Natural killer cell treated with Interleukin-12 subunit alpha and Interleukin-12 subunit beta and Interleukin-15 and Interleukin-18, amount 100 ng/mL, for 72 hours (primary cell): ENCODE results near the gene SCIMP. TPM values are rescaled to one million over a fixed set of nuclear protein-coding genes. Genes with fewer than 3 reads are reported as not detected.
"Not testable (repeated sequence)": the region's sequence is repeated elsewhere in the genome, so short reads cannot be mapped to it uniquely, and the experiment has no call there.

Experiments used
- ATAC-seq, 2 donors: fragments of 150-1000 bp; cut with Tn5 transposase in 1 of 2; sonication (Bioruptor Pico), chemical (Tn5 transposase) in 1 of 2; 2 replicates each; pipeline ENCODE4 v1.10.0; 2021
- DNase-seq: peaks from one replicate; pipeline ENCODE4 v3.0.0; 2022; ENCODE audit warnings: low spot score
- H3K27ac Mint-ChIP-seq, 2 donors: 1 replicate in 1 of 2; 2 replicates in 1 of 2; pipeline ENCODE4 v1.8.0; 2022; ENCODE audit warnings: mixed read lengths in 2 of 2, mild to moderate bottlenecking in 1 of 2, moderate library complexity in 1 of 2
- H3K27me3 Mint-ChIP-seq, 2 donors: 1 replicate in 1 of 2; 2 replicates in 1 of 2; pipeline ENCODE4 v1.8.0; 2022; ENCODE audit warnings: mixed read lengths in 2 of 2
- H3K36me3 Mint-ChIP-seq: one replicate; pipeline ENCODE4 v1.8.0; 2022; ENCODE audit warnings: mixed read lengths
- H3K4me1 Mint-ChIP-seq, 2 donors: 1 replicate in 1 of 2; 2 replicates in 1 of 2; pipeline ENCODE4 v1.8.0; 2022; ENCODE audit warnings: low read depth in 2 of 2, mixed read lengths in 2 of 2, mild to moderate bottlenecking in 1 of 2
- H3K4me3 Mint-ChIP-seq: one replicate; pipeline ENCODE4 v1.8.0; 2022; ENCODE audit warnings: mixed read lengths
- H3K9me3 Mint-ChIP-seq: 2 replicates; pipeline ENCODE4 v1.8.0; 2022; ENCODE audit warnings: mixed read lengths
- total RNA-seq, 2 donors: library from RNA; stranded (reverse); gene quantifications; one replicate each; pipeline ENCODE4 v1.2.3, GENCODE V29; 2022

The SCIMP gene
- total RNA-seq, 2 donors from 2014 or later = 0.17 TPM; not detected in 1

DNA sequence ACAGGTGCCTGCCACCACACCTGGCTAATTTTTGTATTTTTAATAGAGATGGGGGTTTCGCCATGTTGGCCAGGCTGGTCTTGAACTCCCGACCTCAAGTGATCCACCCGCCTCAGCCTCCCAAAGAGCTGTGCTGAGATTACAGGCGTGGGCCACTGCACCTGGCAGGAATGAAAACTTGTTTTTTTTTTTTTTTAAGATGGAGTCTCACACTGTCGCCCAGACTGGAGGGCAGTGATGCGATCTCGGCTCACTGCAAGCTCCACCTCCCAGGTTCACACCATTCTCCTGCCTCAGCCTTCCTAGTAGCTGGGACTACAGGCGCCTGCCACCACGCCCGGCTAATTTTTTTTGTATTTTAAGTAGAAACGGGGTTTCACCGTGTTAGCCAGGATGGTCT is 12.7 kb downstream of the SCIMP start:
- DNase-seq, ATAC-seq, H3K9me3 Mint-ChIP-seq, H3K27me3 Mint-ChIP-seq, H3K36me3 Mint-ChIP-seq: not testable (repeated sequence)
- peak overlapping the region; percentile 92 to 95 for H3K27ac Mint-ChIP-seq
- peaks cover 40 to 48% of the 10 kb centered on the region in 2 donors for H3K4me1 Mint-ChIP-seq
- peak overlapping the region; percentile 91 for H3K4me3 Mint-ChIP-seq

DNA sequence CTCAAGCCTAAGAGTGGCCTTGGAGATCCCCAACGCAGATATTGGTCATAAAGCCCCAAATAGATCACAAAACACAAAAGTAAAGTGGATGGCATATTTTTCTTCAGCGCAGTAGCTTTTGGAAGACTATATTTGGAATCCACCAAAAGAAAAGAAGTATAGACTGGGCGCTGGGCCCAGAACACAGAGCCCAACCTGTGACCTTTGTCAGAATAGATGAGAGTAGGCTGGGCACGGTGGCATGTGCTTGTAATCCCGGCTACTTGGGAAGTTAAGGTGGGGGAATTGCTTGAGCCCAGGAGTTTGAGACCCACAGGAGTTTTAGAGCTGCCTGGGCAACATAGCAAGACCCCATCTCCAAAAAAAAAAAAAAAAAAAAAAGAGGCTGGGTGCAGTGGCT is 14.6 kb downstream of the SCIMP start:
- Mint-ChIP-seq H3K27ac (peak overlapping the region; percentile 92 to 95), H3K36me3 (no peaks in the 10 kb centered on the region), H3K9me3 (no peaks in the 10 kb centered on the region), H3K4me3 (peak overlapping the region; percentile 34), H3K27me3 (no peaks in the 10 kb centered on the region), H3K4me1 (peaks cover 25 to 34% of the 10 kb centered on the region in 2 donors)
- ATAC-seq (no peak), DNase-seq (no peak)

DNA sequence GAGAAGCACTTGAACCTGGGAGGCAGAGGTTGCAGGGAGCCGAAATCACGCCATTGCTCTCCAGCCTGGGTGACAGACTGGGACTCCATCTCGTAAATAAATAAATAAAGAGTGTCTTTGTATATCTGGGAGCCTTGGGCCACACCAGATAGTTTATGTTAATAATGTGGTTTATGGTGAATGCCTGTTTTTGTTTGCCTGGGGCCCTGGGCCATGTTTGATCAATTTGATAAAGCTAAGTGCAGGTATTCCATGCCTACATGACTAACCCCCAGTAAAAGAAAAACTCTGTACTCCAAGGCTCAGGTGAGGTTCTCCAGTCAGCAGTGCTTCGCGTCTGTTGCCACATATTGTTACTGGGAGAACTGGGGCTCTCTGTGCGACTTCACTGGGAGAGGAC is 15.1 kb downstream of the SCIMP start:
- ATAC-seq = no peak
- Mint-ChIP-seq H3K36me3 (no peaks in the 10 kb centered on the region), H3K9me3 (no peaks in the 10 kb centered on the region), H3K4me3 (peak overlapping the region; percentile 34), H3K27ac (peak overlapping the region; percentile 92 to 95), H3K27me3 (no peaks in the 10 kb centered on the region), H3K4me1 (peaks cover 21 to 29% of the 10 kb centered on the region in 2 donors)
- no peak for DNase-seq

DNA sequence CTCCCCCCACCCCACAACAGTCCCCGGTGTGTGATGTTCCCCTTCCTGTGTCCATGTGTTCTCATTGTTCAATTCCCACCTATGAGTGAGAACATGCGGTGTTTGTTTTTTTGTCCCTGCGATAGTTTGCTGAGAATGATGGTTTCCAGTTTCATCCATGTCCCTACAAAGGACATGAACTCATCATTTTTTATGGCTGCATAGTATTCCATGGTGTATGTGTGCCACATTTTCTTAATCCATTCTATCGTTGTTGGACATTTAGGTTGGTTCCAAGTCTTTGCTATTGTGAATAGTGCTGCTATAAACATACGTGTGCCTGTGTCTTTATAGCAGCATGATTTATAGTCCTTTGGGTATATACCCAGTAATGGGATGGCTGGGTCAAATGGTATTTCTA is 17.1 kb downstream of the SCIMP start:
- not testable (repeated sequence) for ATAC-seq, DNase-seq, H3K4me3 Mint-ChIP-seq, H3K27ac Mint-ChIP-seq, H3K36me3 Mint-ChIP-seq, H3K9me3 Mint-ChIP-seq, H3K27me3 Mint-ChIP-seq
- H3K4me1 Mint-ChIP-seq = peaks cover 16 to 18% of the 10 kb centered on the region in 2 donors

DNA sequence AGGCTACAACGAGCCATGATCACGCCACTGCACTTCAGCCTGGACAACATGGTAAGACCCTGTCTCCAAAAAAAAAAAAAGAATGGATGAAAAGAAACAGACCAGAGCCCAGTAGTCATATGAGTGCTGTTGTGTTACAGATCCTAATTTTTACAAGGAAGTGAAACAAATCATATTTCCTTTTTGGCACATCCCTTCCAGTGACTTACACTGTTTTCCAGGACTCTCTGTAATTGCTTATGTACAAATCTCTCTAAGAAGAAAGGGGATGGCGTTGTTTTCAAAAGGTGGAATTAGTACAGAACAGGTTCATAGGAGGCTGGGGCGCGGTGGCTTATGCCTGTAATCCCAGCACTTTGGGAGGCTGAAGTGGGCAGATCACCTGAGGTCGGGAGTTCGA is 23.2 kb downstream of the SCIMP start:
- no peak overlapping the region for H3K27ac Mint-ChIP-seq
- H3K4me1 Mint-ChIP-seq = peaks cover 0 to 10% of the 10 kb centered on the region in 2 donors
- no peaks in the 10 kb centered on the region for H3K36me3 Mint-ChIP-seq
- ATAC-seq = no peak
- no peaks in the 10 kb centered on the region for H3K9me3 Mint-ChIP-seq
- no peaks in the 10 kb centered on the region for H3K27me3 Mint-ChIP-seq
- H3K4me3 Mint-ChIP-seq = no peak overlapping the region
- no peak for DNase-seq

DNA sequence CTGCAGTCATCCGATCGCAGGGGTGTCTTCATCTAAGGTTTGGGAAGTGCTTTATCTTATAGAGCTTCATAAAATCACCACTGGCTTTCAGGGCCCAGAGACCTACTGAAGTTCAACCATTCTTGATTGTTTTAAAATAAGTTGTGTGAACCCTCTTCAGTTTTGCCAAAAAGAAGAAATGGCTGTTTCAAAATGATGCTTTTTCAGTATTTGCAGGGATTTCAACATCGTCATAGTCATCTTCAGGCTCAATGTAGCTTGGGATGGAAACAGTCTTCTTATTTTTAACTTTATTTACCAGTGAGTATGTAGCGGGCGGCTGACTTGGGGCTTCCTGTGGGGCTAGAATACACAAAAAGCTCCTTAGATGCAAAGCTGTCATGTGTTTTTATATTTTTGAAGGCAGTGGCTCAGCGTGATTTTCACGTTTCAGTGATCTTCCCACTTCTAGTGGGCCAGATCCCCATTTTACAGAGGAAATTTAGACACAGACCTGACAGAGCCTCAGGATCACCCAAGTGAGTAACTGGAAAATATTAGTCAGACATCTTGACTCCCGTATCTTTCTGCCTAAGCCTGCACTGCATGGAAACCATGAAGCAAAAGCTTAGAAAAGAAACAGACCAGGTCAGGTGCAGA is 23.9 kb downstream of the SCIMP start:
- Mint-ChIP-seq H3K36me3 (no peaks in the 10 kb centered on the region), H3K4me1 (peaks cover 0 to 10% of the 10 kb centered on the region in 2 donors), H3K9me3 (no peaks in the 10 kb centered on the region), H3K27me3 (no peaks in the 10 kb centered on the region), H3K27ac (peak overlapping the region in 1 of 2 donors; percentile 69), H3K4me3 (no peak overlapping the region)
- DNase-seq (no peak), ATAC-seq (no peak)

DNA sequence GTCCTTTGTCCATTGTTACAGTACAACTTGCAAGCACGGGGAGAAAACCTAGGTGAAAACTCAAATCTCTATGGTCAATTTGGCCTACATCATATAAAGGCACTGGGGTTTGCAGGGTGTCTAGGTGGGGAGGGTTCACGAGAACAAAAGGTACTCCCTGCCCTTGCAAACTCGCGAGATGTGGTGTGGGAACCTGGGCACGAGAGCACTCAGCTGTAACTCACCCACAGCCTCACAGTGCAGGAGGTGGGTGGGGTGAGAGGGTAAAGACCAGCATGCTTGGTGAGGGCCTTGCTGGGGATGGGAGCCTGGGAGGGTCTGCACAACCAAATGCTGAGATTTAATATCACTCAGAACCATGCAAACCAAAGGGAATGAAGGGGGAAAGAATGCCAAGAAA is 24.6 kb downstream of the SCIMP start:
- Mint-ChIP-seq H3K36me3 (no peaks in the 10 kb centered on the region), H3K27me3 (no peaks in the 10 kb centered on the region), H3K4me1 (peaks cover 0 to 10% of the 10 kb centered on the region in 2 donors), H3K27ac (peak overlapping the region in 1 of 2 donors; percentile 69), H3K4me3 (no peak overlapping the region), H3K9me3 (no peaks in the 10 kb centered on the region)
- ATAC-seq (no peak), DNase-seq (no peak)

DNA sequence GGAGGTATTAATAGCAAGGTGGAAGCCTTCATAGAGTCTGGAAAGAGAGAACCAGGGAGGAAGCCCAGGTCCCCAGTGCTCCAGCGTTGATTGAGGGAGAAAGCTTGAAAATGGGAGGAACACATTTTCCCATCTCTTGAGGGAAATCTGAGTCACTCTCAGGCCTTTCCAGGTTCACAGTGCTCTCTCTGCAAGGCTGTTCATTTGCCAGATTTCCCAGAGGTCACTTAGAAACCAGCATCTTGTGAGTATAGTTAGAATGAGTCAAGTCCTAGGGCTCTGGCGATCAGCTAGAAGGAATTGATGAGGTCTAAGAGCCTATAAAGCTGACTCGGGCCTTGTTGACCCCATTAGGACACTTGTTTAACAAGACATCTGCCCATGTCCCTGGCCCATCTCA is 25.3 kb downstream of the SCIMP start:
- H3K9me3 Mint-ChIP-seq = no peaks in the 10 kb centered on the region
- ATAC-seq (no peak), DNase-seq (no peak)
- H3K27me3 Mint-ChIP-seq = no peaks in the 10 kb centered on the region
- H3K4me1 Mint-ChIP-seq = peaks cover 0 to 10% of the 10 kb centered on the region in 2 donors
- no peak overlapping the region for H3K27ac Mint-ChIP-seq
- H3K36me3 Mint-ChIP-seq = no peaks in the 10 kb centered on the region
- H3K4me3 Mint-ChIP-seq = no peak overlapping the region

DNA sequence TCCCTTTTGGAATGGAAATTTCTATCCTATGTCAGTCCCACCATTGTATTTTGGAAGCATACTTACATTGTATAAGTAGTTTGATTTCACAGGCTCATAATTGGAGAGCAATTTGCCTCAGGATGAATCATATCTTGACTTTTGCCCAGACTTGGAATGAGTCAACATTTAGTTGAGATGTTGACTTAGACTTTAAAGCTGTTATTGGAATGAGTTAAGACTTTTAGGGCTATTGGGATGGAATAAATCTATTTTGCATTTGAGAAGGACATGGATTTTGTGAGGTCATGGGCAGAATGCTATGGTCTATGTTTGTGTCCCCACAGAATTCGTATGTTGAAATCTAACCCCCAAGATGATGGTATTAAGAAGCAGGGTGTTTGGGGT is 30.8 kb downstream of the SCIMP start:
- Mint-ChIP-seq H3K4me3 (no peak overlapping the region), H3K9me3 (no peaks in the 10 kb centered on the region), H3K27me3 (no peaks in the 10 kb centered on the region), H3K36me3 (no peaks in the 10 kb centered on the region), H3K27ac (peak overlapping the region in 1 of 2 donors; percentile 70), H3K4me1 (peaks cover 8 to 11% of the 10 kb centered on the region in 2 donors)
- ATAC-seq (peak in 1 of 2 donors; percentile 62), DNase-seq (no peak)

DNA sequence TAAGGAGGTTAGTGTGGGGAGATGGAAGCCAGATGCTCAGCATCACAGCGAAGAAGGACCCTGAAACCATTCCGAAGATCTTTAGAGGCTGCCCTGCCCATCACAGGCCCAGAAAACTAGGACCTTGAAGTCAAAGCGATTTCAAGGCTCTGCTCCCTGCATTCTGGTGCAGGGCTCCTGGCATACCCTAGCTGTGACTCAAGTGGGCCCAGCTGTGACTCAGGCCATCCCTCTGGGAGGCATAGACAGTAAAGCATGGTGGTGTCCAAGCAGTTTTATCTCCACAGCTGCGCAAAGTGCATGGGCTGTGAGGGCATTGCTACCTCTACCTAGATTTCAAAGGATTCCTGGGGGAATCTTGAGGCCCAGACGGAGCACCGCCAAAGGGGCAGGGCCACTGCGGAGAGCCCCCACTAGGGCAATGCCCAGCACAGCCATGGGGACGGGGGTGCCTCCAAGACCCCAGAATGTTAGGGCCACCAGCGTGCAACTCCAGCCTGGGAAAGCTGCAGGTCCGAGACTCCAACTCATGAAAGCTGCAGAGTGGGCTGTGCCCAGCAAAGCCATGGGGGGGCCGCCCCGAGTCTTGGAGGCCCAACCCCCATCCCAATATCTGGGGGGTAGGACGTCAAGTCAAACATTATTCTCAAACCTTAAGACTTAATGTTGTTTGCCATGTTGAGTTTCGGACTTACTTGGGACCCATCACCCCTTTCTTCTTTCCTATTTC is 31.3 kb downstream of the SCIMP start:
- DNase-seq = no peak
- no peak for ATAC-seq
- Mint-ChIP-seq H3K4me3 (no peak overlapping the region), H3K36me3 (no peaks in the 10 kb centered on the region), H3K4me1 (peaks cover 8 to 13% of the 10 kb centered on the region in 2 donors), H3K27ac (no peak overlapping the region), H3K9me3 (no peaks in the 10 kb centered on the region), H3K27me3 (no peaks in the 10 kb centered on the region)

DNA sequence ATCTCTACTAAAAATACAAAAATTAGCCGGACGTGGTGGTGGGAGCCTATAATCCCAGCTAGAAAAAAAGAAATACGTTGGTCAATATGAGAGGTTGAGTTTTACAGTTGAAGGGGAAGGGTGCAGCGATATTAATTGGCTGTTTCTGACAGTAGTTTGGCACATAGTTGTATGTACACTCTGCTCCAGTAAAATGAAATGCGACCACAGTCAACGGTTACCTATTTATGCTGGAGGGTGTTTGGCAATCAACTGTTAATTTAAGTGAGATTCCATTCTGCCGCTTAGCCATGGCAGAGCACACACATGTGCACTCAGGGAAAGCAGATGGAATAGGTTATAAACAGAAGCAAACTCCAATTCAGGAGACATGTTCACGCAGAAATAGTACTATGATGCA is 33.6 kb downstream of the SCIMP start:
- ATAC-seq = no peak
- Mint-ChIP-seq H3K4me3 (no peak overlapping the region), H3K4me1 (peaks cover 13 to 16% of the 10 kb centered on the region in 2 donors), H3K36me3 (no peaks in the 10 kb centered on the region), H3K9me3 (no peaks in the 10 kb centered on the region), H3K27me3 (no peaks in the 10 kb centered on the region), H3K27ac (no peak overlapping the region)
- no peak for DNase-seq

DNA sequence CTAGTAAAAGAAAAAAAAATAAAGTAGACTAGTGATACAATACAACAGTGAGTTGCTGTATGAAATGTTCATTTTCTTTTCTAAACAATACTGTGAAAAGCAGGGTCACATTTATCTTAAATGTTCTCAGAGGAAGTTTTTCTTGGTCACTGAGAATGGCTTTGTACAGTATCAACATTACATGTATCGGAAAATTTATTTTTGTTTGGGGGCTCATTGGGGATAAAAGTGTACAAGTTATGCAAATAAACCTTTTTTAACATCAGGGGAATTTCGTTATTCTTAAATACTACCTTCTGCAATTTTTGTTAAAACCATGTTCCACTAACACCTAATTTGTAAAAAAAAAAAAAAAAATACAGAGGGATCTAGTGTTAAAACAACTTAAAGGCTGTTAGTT is 34.3 kb downstream of the SCIMP start:
- DNase-seq = no peak
- H3K9me3 Mint-ChIP-seq = no peaks in the 10 kb centered on the region
- H3K4me3 Mint-ChIP-seq = no peak overlapping the region
- H3K4me1 Mint-ChIP-seq = peaks cover 13 to 16% of the 10 kb centered on the region in 2 donors
- no peaks in the 10 kb centered on the region for H3K36me3 Mint-ChIP-seq
- no peaks in the 10 kb centered on the region for H3K27me3 Mint-ChIP-seq
- ATAC-seq = no peak
- H3K27ac Mint-ChIP-seq = no peak overlapping the region

DNA sequence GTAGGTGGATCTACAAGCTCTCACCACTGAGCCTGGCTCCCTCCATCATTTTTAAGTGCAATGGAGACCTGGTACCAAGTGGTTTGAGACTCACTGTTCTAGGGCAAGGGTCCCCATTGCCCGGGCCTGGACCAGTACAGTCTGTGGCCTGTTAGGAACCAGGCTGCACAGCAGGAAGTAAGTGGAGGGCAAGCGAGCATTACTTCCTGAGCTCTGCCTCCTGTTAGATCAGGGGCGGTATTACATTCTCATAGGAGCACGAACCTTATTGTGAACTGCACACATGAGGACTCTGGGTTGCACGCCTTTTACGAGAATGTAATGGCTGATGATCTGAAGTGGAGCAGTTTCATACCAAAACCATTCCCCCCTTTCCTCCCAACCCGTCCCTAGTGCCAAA is 36.2 kb downstream of the SCIMP start:
- Mint-ChIP-seq H3K27me3 (no peaks in the 10 kb centered on the region), H3K9me3 (no peaks in the 10 kb centered on the region), H3K4me1 (peaks cover 4 to 9% of the 10 kb centered on the region in 2 donors), H3K27ac (peak overlapping the region; percentile 41 to 71), H3K4me3 (no peak overlapping the region), H3K36me3 (no peaks in the 10 kb centered on the region)
- ATAC-seq (peak in 1 of 2 donors; percentile 50), DNase-seq (no peak)

DNA sequence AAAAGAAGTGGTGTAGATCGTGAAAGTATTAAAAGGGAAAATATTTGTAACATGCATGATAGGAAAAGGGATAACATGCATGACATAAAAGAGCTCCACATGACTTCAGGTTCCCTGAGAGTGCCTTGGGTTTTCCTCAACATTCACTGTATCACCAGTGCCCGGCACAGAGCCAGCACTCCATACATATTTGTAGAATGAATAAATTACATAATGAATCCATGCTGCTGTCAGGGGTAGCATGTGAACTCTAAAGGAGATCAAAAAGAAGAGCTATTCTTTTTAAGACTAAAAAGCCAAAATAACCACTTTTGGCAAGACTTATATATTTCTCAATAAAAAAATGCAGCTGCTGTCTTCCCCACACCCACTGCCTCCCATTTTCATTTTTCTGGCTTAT is 40.3 kb downstream of the SCIMP start:
- ATAC-seq = no peak
- Mint-ChIP-seq H3K36me3 (peaks cover 11% of the 10 kb centered on the region), H3K27me3 (no peaks in the 10 kb centered on the region), H3K4me1 (peaks cover 35 to 36% of the 10 kb centered on the region in 2 donors), H3K9me3 (no peaks in the 10 kb centered on the region), H3K4me3 (no peak overlapping the region), H3K27ac (no peak overlapping the region)
- DNase-seq = no peak
